GM12865 (cell line): ENCODE data around the gene FGGY.
A peak's percentile ranks its signal among the peaks of the same experiment; 100 is the strongest.

Experiments used
- DNase-seq: peaks from one replicate; pipeline ENCODE4 v3.0.0; 2010; ENCODE audit warnings: low read depth
- H3K4me3 ChIP-seq: 2 replicates; pipeline ENCODE4 v1.5.1; 2011; ENCODE audit warnings: mild to moderate bottlenecking, low read depth, low read length, control low read depth
- TF ChIP-seq, protein P1 (sequence below): IDR thresholded peaks from 2 replicates; pipeline ENCODE4 v1.5.1; 2011; ENCODE audit warnings: low read length, control low read depth, low read depth, inconsistent platforms; ENCODE audit not compliant: insufficient read depth; ENCODE audit errors: missing control alignments

FGGY gene

DNA sequence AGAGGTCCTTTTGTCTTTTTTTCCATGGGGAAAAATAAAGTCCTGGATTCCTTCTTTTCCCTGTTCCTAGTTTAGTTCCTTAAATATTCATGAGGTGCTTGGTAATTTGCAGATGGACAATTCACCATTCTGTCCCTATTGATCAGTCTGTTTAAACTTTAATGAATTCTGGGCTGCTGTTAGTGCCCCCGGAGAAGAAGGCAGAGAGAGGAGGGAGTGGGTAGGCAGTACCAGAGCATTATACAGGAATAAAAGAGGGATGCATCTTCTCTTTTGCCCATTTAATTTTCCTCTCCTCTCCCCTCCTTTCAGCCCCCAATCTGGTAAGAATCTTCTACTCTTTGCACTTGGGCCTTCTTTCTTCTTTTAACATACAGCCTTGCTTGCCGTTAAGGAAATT is 25.9 kb downstream of the FGGY start:
- H3K4me3 ChIP-seq = no peak overlapping the region
- no peak for DNase-seq
- TF ChIP-seq, protein P1, sequence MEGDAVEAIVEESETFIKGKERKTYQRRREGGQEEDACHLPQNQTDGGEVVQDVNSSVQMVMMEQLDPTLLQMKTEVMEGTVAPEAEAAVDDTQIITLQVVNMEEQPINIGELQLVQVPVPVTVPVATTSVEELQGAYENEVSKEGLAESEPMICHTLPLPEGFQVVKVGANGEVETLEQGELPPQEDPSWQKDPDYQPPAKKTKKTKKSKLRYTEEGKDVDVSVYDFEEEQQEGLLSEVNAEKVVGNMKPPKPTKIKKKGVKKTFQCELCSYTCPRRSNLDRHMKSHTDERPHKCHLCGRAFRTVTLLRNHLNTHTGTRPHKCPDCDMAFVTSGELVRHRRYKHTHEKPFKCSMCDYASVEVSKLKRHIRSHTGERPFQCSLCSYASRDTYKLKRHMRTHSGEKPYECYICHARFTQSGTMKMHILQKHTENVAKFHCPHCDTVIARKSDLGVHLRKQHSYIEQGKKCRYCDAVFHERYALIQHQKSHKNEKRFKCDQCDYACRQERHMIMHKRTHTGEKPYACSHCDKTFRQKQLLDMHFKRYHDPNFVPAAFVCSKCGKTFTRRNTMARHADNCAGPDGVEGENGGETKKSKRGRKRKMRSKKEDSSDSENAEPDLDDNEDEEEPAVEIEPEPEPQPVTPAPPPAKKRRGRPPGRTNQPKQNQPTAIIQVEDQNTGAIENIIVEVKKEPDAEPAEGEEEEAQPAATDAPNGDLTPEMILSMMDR = no peak

DNA sequence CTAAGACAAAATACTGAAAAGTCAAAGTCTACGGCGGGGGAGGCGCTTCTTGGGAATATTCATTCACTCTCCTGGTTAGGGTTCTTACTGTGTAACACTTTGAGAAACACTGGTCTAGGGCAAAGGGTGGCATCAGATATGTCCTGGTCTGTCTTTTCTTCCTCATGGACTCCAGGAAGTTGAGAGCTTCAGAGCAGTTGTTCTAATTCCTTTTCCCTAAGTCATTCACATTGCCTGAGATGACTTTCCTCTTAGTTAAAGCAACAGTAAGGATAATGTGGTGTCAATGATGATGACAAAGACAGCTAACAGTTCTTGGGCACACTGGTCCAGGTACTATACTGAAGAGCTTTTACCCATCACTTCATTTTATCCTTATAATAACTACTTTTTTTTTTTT is 27.0 kb downstream of the FGGY start:
- TF ChIP-seq, protein P1 = no peak
- DNase-seq = no peak
- no peak overlapping the region for H3K4me3 ChIP-seq

- no peak overlapping the region for H3K4me3 ChIP-seq
- TF ChIP-seq, protein P1 = no peak
- DNase-seq = no peak
Measured at GRCh38 chr1:59328353-59328752, 31.5 kb downstream of the FGGY start.

DNA sequence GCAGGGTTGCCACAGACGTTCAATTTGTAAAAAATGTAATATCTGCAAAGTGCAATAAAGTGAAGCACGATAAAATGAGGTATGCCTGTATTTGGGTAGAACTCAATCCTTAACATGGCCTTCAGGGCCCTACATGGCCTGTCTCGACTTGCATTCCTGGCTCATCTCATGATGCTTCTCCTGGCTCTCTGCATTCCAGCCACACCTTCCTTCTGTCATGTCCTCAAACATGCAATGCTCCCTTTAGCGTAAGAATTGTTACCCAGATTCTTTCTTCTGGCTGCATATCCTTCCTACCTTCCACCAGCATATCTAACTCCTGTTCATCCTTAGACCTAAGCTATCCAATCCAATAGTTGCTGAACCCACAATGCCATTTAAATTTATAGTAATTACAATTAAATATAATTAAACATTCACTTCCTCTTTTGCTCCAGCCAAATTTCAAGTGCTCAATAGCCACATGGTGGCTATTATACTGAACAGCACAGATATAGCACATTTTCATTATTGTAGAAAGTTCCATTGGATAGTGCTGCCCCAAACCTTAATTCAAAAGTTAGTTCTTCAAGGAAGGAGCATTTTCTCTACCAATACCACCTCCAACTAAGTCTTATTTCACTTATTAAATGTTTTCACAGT is 32.6 kb downstream of the FGGY start:
- no peak overlapping the region for H3K4me3 ChIP-seq
- TF ChIP-seq, protein P1 = no peak
- no peak for DNase-seq

- DNase-seq = no peak
- TF ChIP-seq, protein P1 = no peak
- H3K4me3 ChIP-seq = no peak overlapping the region
Measured at GRCh38 chr1:59331686-59332620, 35.1 kb downstream of the FGGY start.

DNA sequence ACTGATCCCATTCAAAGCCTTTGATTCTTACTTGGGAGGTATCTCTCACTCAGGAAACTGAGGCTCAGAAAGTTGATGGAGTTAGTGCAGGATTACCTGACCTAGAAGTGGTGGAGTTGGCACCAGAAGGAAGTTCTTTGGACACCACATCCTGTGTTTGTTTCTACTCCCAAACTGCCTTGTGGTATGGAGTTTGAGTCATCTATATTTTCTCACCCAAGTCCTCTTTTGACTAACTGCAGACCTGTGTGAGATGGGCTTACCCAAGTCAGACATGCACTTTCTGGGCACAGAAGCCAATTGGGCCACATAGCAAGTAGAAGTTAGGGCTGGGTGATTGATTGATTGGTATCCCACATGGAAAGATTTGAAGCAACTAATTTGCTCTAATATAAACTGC is 36.1 kb downstream of the FGGY start:
- no peak overlapping the region for H3K4me3 ChIP-seq
- TF ChIP-seq, protein P1 = no peak
- peak; percentile 46 for DNase-seq
